Adrenal gland (tissue), 5 donors: ENCODE measurements around the gene PLP2.

ENCODE experiments used
- CTCF ChIP-seq, 6 experiments: fragments of 450-650 bp in 4 of 6; fragments of 200-600 bp in 2 of 6; sonication (generic) in 1 of 6; IDR thresholded peaks; 1 replicate in 5 of 6; 2 replicates in 1 of 6; pipeline versions ENCODE4 v1.5.1 to v1.8.0; 2016 to 2021; ENCODE audit warnings: antibody characterized with exemption in 6 of 6, mild to moderate bottlenecking in 2 of 6, moderate library complexity in 1 of 6
- POLR2A ChIP-seq, 2 donors: fragments of 450-650 bp; IDR thresholded peaks; one replicate each; pipeline ENCODE4 v1.6.1; 2017; ENCODE audit warnings: antibody characterized with exemption in 2 of 2, mild to moderate bottlenecking in 2 of 2, moderate library complexity in 1 of 2
- donor health status: DM: no; HTN: no; CAD: no.

DNA sequence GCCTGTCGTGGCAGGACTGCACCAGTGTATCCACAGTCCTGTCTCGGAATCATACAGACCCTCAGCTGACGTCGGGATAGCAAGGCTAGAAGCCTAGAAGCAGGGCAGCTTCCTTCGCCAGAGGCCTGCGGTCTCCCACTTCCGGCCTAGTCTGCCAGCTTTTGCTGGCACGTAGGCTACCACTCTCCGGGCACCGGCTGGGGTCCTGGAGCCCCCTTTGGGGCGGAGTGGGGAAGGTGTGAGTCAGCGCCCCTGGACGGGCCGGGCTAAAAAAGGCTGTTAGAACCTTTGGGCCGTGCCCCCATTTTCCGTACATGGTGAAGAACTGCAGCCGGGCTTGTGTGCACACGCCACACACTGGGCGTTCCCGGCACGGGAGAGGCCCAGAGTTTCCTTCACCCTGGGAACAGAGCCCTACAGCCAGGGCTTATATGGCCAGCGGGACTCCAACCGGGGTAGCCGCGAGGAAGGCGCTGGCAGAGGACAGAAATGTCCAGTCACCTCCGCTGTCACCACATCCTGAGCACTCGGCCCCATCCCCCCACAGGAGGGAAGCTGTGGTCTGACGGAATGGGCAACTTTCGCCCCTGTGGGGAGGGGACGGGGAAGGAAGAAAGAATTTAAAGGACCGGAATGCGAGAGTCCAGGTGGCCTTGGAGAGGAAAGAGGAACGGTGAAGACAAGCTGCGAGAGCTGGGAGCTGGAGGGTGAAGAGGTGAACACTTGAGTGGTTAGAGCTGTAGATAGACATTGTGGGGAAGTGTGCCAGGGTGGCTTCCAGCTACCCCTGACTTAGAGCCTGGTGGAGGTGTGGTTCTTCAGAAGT is 4.6 kb upstream of the PLP2 start:
- TF ChIP-seq CTCF (IDR thresholded peaks at IDR 0.05) (no peak), POLR2A (IDR thresholded peaks at IDR 0.05) (peak in 1 of 2 donors; percentile 53)
